ENCODE data around the gene JAML. TPM values are rescaled to one million over a fixed set of nuclear protein-coding genes. Genes with fewer than 3 reads are reported as not detected.

The JAML gene
- total RNA-seq, 1 experiment from 2014 or later, result 0.30 TPM

DNA sequence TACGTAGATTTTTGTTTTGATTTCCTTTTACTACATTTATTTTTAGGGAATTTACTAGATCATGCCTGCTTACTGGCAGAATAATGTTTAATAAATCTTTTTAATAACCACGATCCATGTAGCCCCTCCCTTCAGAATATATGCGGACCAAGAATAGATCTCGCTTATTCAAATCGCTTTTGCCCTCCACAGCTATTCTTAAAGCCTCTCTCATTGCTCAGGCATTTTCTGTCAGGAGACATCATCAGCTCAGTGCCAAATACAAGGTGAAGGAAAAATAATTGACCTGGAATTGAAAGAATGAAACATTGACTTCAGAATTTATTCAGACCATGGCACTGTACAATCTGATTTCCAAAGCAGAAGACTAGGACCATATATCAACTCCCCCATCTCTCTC is 10.0 kb upstream of the JAML start:
- CTCF ChIA-PET, result no interaction called here
- Histone ChIP-seq H3K79me2 (ENCODE audit: insufficient read depth, low read length) (no peaks in the 10 kb centered on the region), H3K9me2 (ENCODE audit: insufficient read depth) (no peaks in the 10 kb centered on the region), H3K9me3 (ENCODE audit: control insufficient read depth in 1 of 2, insufficient read depth in 1 of 2, low read depth in 1 of 2, low read length in 2 of 2) (no peaks in the 10 kb centered on the region), H3K27ac (ENCODE audit: low read depth, low read length) (no peak overlapping the region), H2AFZ (ENCODE audit: low read depth, low read length, poor library complexity, severe bottlenecking) (no peak overlapping the region), H4K20me1 (ENCODE audit: insufficient read depth) (no peaks in the 10 kb centered on the region), H3K36me3 (ENCODE audit: control insufficient read depth in 1 of 2, insufficient read depth in 2 of 2, low read length in 2 of 2) (no peaks in the 10 kb centered on the region), H3K4me1 (ENCODE audit: control insufficient read depth in 1 of 2, insufficient read depth in 2 of 2, low read length in 2 of 2) (peaks cover 21 to 22% of the 10 kb centered on the region in 2 experiments), H3K4me2 (ENCODE audit: low read length) (no peak overlapping the region), H3K4me3 (replicated peaks in 1 of 2; ENCODE audit: low read depth in 1 of 2, low read length in 2 of 2) (no peak overlapping the region), H3K27me3 (ENCODE audit: insufficient read depth, low read length) (no peaks in the 10 kb centered on the region), H3K9ac (ENCODE audit: low read length) (no peak overlapping the region)
- BruUV-seq (replicated peaks), result no TSS peak
- RAD21 ChIA-PET (ENCODE audit: low non-redundant PET in 1 of 2, low total read pairs in 2 of 2, uncharacterized antibody in 2 of 2, unreplicated experiment in 2 of 2), result no interaction called here
- ATAC-seq (no peak), DNase-seq (ENCODE audit: low read depth, low spot score) (no peak)
- intact Hi-C loops (cut with micrococcal nuclease), result no loop called here
- POLR2A ChIA-PET, result no interaction called here
- no peak for TF ChIP-seq TCF7L2 (IDR thresholded peaks at IDR 0.05; ENCODE audit: borderline replicate concordance, extremely low read depth, insufficient read depth, insufficient read length)
- TF ChIP-seq, protein P1, sequence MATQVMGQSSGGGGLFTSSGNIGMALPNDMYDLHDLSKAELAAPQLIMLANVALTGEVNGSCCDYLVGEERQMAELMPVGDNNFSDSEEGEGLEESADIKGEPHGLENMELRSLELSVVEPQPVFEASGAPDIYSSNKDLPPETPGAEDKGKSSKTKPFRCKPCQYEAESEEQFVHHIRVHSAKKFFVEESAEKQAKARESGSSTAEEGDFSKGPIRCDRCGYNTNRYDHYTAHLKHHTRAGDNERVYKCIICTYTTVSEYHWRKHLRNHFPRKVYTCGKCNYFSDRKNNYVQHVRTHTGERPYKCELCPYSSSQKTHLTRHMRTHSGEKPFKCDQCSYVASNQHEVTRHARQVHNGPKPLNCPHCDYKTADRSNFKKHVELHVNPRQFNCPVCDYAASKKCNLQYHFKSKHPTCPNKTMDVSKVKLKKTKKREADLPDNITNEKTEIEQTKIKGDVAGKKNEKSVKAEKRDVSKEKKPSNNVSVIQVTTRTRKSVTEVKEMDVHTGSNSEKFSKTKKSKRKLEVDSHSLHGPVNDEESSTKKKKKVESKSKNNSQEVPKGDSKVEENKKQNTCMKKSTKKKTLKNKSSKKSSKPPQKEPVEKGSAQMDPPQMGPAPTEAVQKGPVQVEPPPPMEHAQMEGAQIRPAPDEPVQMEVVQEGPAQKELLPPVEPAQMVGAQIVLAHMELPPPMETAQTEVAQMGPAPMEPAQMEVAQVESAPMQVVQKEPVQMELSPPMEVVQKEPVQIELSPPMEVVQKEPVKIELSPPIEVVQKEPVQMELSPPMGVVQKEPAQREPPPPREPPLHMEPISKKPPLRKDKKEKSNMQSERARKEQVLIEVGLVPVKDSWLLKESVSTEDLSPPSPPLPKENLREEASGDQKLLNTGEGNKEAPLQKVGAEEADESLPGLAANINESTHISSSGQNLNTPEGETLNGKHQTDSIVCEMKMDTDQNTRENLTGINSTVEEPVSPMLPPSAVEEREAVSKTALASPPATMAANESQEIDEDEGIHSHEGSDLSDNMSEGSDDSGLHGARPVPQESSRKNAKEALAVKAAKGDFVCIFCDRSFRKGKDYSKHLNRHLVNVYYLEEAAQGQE (IDR thresholded peaks at IDR 0.05; ENCODE audit: low read depth), result no peak
- no peak for TF ChIP-seq RAD21 (IDR thresholded peaks at IDR 0.05; ENCODE audit: low read depth)
- no peak for TF ChIP-seq ATF3 (IDR thresholded peaks at IDR 0.05)
- TF ChIP-seq SRF (IDR thresholded peaks at IDR 0.05; ENCODE audit: low read depth), result no peak
- no peak for TF ChIP-seq EZH2phosphoT487 (IDR thresholded peaks at IDR 0.05; ENCODE audit: borderline replicate concordance)

DNA sequence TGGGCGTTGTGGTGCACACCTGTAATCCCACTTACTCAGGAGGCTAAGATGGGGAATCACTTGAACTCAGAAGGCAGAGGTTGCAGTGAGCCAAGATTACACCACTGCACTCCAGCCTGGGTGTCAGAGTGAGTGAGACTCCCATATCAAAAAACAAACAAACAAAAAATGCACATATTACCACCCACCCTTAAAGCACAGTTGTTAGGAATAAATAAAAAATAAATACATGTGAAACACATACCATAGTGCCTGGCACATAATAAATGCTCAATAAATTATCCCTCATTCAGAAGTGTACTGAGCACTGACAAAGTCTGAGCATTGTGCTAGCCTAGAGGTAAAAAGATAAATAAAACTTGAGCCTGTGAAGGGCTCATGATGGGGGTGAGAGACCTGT is 9.0 kb upstream of the JAML start:
- Histone ChIP-seq H3K27me3 (ENCODE audit: insufficient read depth, low read length) (no peaks in the 10 kb centered on the region), H3K9ac (ENCODE audit: low read length) (no peak overlapping the region), H3K4me1 (ENCODE audit: control insufficient read depth in 1 of 2, insufficient read depth in 2 of 2, low read length in 2 of 2) (peaks cover 21 to 22% of the 10 kb centered on the region in 2 experiments), H4K20me1 (ENCODE audit: insufficient read depth) (no peaks in the 10 kb centered on the region), H2AFZ (ENCODE audit: low read depth, low read length, poor library complexity, severe bottlenecking) (no peak overlapping the region), H3K4me2 (ENCODE audit: low read length) (no peak overlapping the region), H3K9me3 (ENCODE audit: control insufficient read depth in 1 of 2, insufficient read depth in 1 of 2, low read depth in 1 of 2, low read length in 2 of 2) (no peaks in the 10 kb centered on the region), H3K9me2 (ENCODE audit: insufficient read depth) (no peaks in the 10 kb centered on the region), H3K4me3 (replicated peaks in 1 of 2; ENCODE audit: low read depth in 1 of 2, low read length in 2 of 2) (no peak overlapping the region), H3K36me3 (ENCODE audit: control insufficient read depth in 1 of 2, insufficient read depth in 2 of 2, low read length in 2 of 2) (no peaks in the 10 kb centered on the region), H3K27ac (ENCODE audit: low read depth, low read length) (no peak overlapping the region), H3K79me2 (ENCODE audit: insufficient read depth, low read length) (no peaks in the 10 kb centered on the region)
- CTCF ChIA-PET, result no interaction called here
- no peak for ATAC-seq
- DNase-seq (ENCODE audit: low read depth, low spot score), result no peak
- POLR2A ChIA-PET, result interaction anchor here (1.7 kb wide), 1 partner anchor 8 kb away, joined by 5 read pairs; no protein-coding TSS in a partner anchor
- RAD21 ChIA-PET (ENCODE audit: low non-redundant PET in 1 of 2, low total read pairs in 2 of 2, uncharacterized antibody in 2 of 2, unreplicated experiment in 2 of 2), result no interaction called here
- BruUV-seq (replicated peaks), result no TSS peak
- TF ChIP-seq EGR1 (IDR thresholded peaks at IDR 0.05; ENCODE audit: low read depth), result no peak
- no peak for TF ChIP-seq MAX (IDR thresholded peaks at IDR 0.05)
- intact Hi-C loops (cut with micrococcal nuclease), result no loop called here
